HepG2 (cell line): Measurements from ENCODE around the gene TBC1D12. TPM values are rescaled to one million over a fixed set of nuclear protein-coding genes. Genes with fewer than 3 reads are reported as not detected.

Experiments used
- ATF5 ChIP-seq: sonication (generic); formaldehyde crosslinking; IDR thresholded peaks from 2 replicates; pipeline ENCODE4 v1.4.0; 2020; ENCODE audit warnings: mild to moderate bottlenecking, low read depth, missing genetic modification reagents
- ETV5 ChIP-seq: IDR thresholded peaks from 2 replicates; pipeline ENCODE4 v1.6.1; 2018; ENCODE audit warnings: missing biosample characterization, missing genetic modification reagents, inconsistent platforms, borderline replicate concordance
- FOXP4 ChIP-seq: sonication (generic); formaldehyde crosslinking; IDR thresholded peaks from 2 replicates; pipeline ENCODE4 v1.4.0; 2020; ENCODE audit warnings: missing genetic modification reagents
- KDM1A ChIP-seq: IDR thresholded peaks from 2 replicates; pipeline ENCODE4 v1.6.1; 2016; ENCODE audit warnings: missing compliant biosample characterization
- MAFF ChIP-seq: IDR thresholded peaks from 2 replicates; pipeline ENCODE4 v1.6.1; 2011; ENCODE audit warnings: low read depth, low read length, improper control_type of control experiment
- MLXIP ChIP-seq: sonication (generic); formaldehyde crosslinking; IDR thresholded peaks from 2 replicates; pipeline ENCODE4 v1.9.0; 2021; ENCODE audit warnings: missing genetic modification reagents, borderline replicate concordance
- NR2C2 ChIP-seq: sonication (generic); formaldehyde crosslinking; IDR thresholded peaks from 2 replicates; pipeline ENCODE4 v1.4.0; 2020; ENCODE audit warnings: missing genetic modification reagents, mild to moderate bottlenecking, moderate library complexity, borderline replicate concordance
- PHF20 ChIP-seq: sonication (generic); formaldehyde crosslinking; IDR thresholded peaks from 2 replicates; pipeline ENCODE4 v1.5.0; 2020; ENCODE audit warnings: mild to moderate bottlenecking, missing genetic modification reagents
- PLRG1 ChIP-seq: fragments of 450-650 bp; conservative IDR thresholded peaks from 2 replicates; pipeline ENCODE4 v1.6.1; 2016
- RCOR2 ChIP-seq: IDR thresholded peaks from 2 replicates; pipeline ENCODE4 v1.6.1; 2016; ENCODE audit warnings: missing biosample characterization, missing genetic modification reagents
- RXRB ChIP-seq: IDR thresholded peaks from 2 replicates; pipeline ENCODE4 v1.6.1; 2016; ENCODE audit warnings: borderline replicate concordance, missing genetic modification reagents, missing compliant biosample characterization
- SALL2 ChIP-seq: sonication (generic); formaldehyde crosslinking; IDR thresholded peaks from 2 replicates; pipeline ENCODE4 v1.8.1; 2023; ENCODE audit warnings: mild to moderate bottlenecking, missing genetic modification reagents, inconsistent platforms
- SAP130 ChIP-seq: IDR thresholded peaks from 2 replicates; pipeline ENCODE4 v1.6.1; 2016; ENCODE audit warnings: low read depth
- SIN3B ChIP-seq: fragments of 150-350 bp; IDR thresholded peaks from 2 replicates; pipeline ENCODE4 v1.6.1; 2014; ENCODE audit warnings: low read length
- TBX3 ChIP-seq: fragments of 450-650 bp; IDR thresholded peaks from 2 replicates; pipeline ENCODE4 v1.6.1; 2017; ENCODE audit warnings: antibody characterized with exemption, mild to moderate bottlenecking, inconsistent platforms, borderline replicate concordance
- TCF7 ChIP-seq: sonication (generic); IDR thresholded peaks from 2 replicates; pipeline ENCODE4 v1.6.1; 2016; ENCODE audit warnings: antibody characterized with exemption, low read depth
- TRIM24 ChIP-seq: sonication (generic); formaldehyde crosslinking; IDR thresholded peaks from 2 replicates; pipeline ENCODE4 v1.8.0; 2022; ENCODE audit warnings: mild to moderate bottlenecking, missing genetic modification reagents
- YEATS2 ChIP-seq: sonication (generic); formaldehyde crosslinking; IDR thresholded peaks from 2 replicates; pipeline ENCODE4 v1.4.0; 2020; ENCODE audit warnings: missing genetic modification reagents, borderline replicate concordance
- ZBTB8A ChIP-seq: sonication (generic); formaldehyde crosslinking; IDR thresholded peaks from 2 replicates; pipeline ENCODE4 v1.4.0; 2020; ENCODE audit warnings: mild to moderate bottlenecking, low read depth, missing genetic modification reagents, borderline replicate concordance
- ZNF30 ChIP-seq: sonication (generic); formaldehyde crosslinking; IDR thresholded peaks from 2 replicates; pipeline ENCODE4 v1.5.0; 2020; ENCODE audit warnings: mild to moderate bottlenecking, missing genetic modification reagents
- ZNF383 ChIP-seq: sonication (generic); formaldehyde crosslinking; IDR thresholded peaks from 2 replicates; pipeline ENCODE4 v1.4.0; 2020; ENCODE audit warnings: missing genetic modification reagents, mild to moderate bottlenecking, borderline replicate concordance
- ZNF576 ChIP-seq: sonication (generic); formaldehyde crosslinking; IDR thresholded peaks from 2 replicates; pipeline ENCODE4 v1.4.0; 2020; ENCODE audit warnings: mild to moderate bottlenecking, missing genetic modification reagents
- ZNF780A ChIP-seq: sonication (generic); formaldehyde crosslinking; IDR thresholded peaks from 2 replicates; pipeline ENCODE4 v1.8.0; 2022; ENCODE audit warnings: mild to moderate bottlenecking, missing genetic modification reagents, moderate library complexity
- ZNF841 ChIP-seq: sonication (generic); formaldehyde crosslinking; IDR thresholded peaks from 2 replicates; pipeline ENCODE4 v1.8.1; 2023; ENCODE audit warnings: missing genetic modification reagents, borderline replicate concordance
- ZSCAN21 ChIP-seq: sonication (generic); formaldehyde crosslinking; IDR thresholded peaks from 2 replicates; pipeline ENCODE4 v1.8.0; 2022; ENCODE audit warnings: mild to moderate bottlenecking, missing genetic modification reagents, moderate library complexity, borderline replicate concordance
- polyA plus RNA-seq, 8 experiments: library from polyadenylated mRNA; depleted of rRNA in 3 of 8; stranded (reverse) in 7 of 8; unstranded in 1 of 8; fragments of >200 nt; fragmentation: Illumina TruSeq in 4 of 8; extraction: Trizol in 4 of 8; gene quantifications; 2 replicates each; pipeline versions ENCODE4 v1.2.1 to v1.2.3, GENCODE V29; 2011 to 2016; ENCODE audit warnings: low read depth in 4 of 8, missing spikeins in 1 of 8, mixed read lengths in 1 of 8; ENCODE audit not compliant: insufficient read depth in 1 of 8
- total RNA-seq, 5 experiments: library from RNA; depleted of rRNA; stranded (reverse); fragments of >200 nt; fragmentation: Illumina TruSeq; extraction: Trizol; gene quantifications; 2 replicates each; pipeline ENCODE4 v1.2.3, GENCODE V29; 2016; ENCODE audit warnings: low read depth in 1 of 5

The TBC1D12 gene
- total and polyA plus RNA-seq, 2 of the 13 experiments (the other 11 are each of a cell fraction or from before 2014, with no cell fraction given), result 5.7 to 6.2 TPM

GRCh38 chr10:94362360-94363250, 39.7 kb upstream of the TBC1D12 start, which contains the start of gene NOC3L (continued):
- TF ChIP-seq ZSCAN21 (CRISPR knock-in tag) (peak; percentile 76; the same call in 1 of the 2 replicates), SIN3B (no peak), MAFF (no peak), RCOR2 (CRISPR knock-in tag) (peak; percentile 77), ZNF780A (CRISPR knock-in tag) (peak; percentile 80; the same call in 1 of the 2 replicates), MLXIP (peak; percentile 91; the same call in 1 of the 2 replicates), TRIM24 (CRISPR knock-in tag) (no peak), TCF7 (no peak), PHF20 (CRISPR knock-in tag) (peak; percentile 95), KDM1A (CRISPR knock-in tag) (no peak), ZNF30 (peak; percentile 97), FOXP4 (CRISPR knock-in tag) (peak; percentile 64), ZNF576 (peak; percentile 82), TBX3 (no peak), ETV5 (CRISPR knock-in tag) (peak; percentile 92), ATF5 (CRISPR knock-in tag) (peak; percentile 95), ZNF383 (no peak), ZNF841 (CRISPR knock-in tag) (peak; percentile 96), NR2C2 (peak; percentile 72), YEATS2 (CRISPR knock-in tag) (peak; percentile 99), SAP130 (peak; percentile 92), PLRG1 (no peak), RXRB (CRISPR knock-in tag) (peak; percentile 84), ZBTB8A (CRISPR knock-in tag) (0 out of 2 replicates have a peak, but pooled peaks have one; percentile 64), SALL2 (CRISPR knock-in tag) (peak; percentile 98)
